ENCODE results near the gene KSR1. TPM values are rescaled to one million over a fixed set of nuclear protein-coding genes. Genes with fewer than 3 reads are reported as not detected.
"Not testable (repeated sequence)": the region's sequence is repeated elsewhere in the genome, so short reads cannot be mapped to it uniquely, and the experiment has no call there.

The KSR1 gene
- total RNA-seq, 1 donor from 2014 or later = 60.6 TPM

GRCh38 chr17:27654654-27655524 lies 198.6 kb downstream of the KSR1 start:
- Mint-ChIP-seq H3K4me3 (ENCODE audit: unreplicated experiment) (no peak overlapping the region), H3K9me3 (ENCODE audit: low read depth) (no peaks in the 10 kb centered on the region), H3K4me1 (ENCODE audit: low read depth) (no peaks in the 10 kb centered on the region), H3K36me3 (ENCODE audit: low read depth) (peaks cover 1% of the 10 kb centered on the region), H3K27me3 (ENCODE audit: low read depth) (peaks cover 9% of the 10 kb centered on the region), H3K27ac (ENCODE audit: unreplicated experiment) (no peak overlapping the region)
- peak; percentile 68 for DNase-seq (ENCODE audit: low spot score)
- TF ChIP-seq CTCF (IDR thresholded peaks at IDR 0.05) = peak; percentile 96

- H3K27ac Mint-ChIP-seq (ENCODE audit: unreplicated experiment) = not testable (repeated sequence)
These were observed 199.4 kb downstream of the KSR1 start for GRCh38 chr17:27655525-27656111.

GRCh38 chr17:27656620-27657019 lies 200.4 kb downstream of the KSR1 start:
- H3K9me3 Mint-ChIP-seq (ENCODE audit: low read depth); H3K4me3 Mint-ChIP-seq (ENCODE audit: unreplicated experiment); H3K27me3 Mint-ChIP-seq (ENCODE audit: low read depth); H3K36me3 Mint-ChIP-seq (ENCODE audit: low read depth); H3K27ac Mint-ChIP-seq (ENCODE audit: unreplicated experiment); H3K4me1 Mint-ChIP-seq (ENCODE audit: low read depth): not testable (repeated sequence)
- peak; percentile 41 for DNase-seq (ENCODE audit: low spot score)

More at GRCh38 chr17:27655525-27656111, 199.4 kb downstream of the KSR1 start:
- peak; percentile 59 for DNase-seq (ENCODE audit: low spot score)
- not testable (repeated sequence) for H3K27me3 Mint-ChIP-seq (ENCODE audit: low read depth); H3K9me3 Mint-ChIP-seq (ENCODE audit: low read depth); H3K4me3 Mint-ChIP-seq (ENCODE audit: unreplicated experiment); H3K4me1 Mint-ChIP-seq (ENCODE audit: low read depth); H3K36me3 Mint-ChIP-seq (ENCODE audit: low read depth)

GRCh38 chr17:27657620-27658019 lies 201.4 kb downstream of the KSR1 start:
- Mint-ChIP-seq H3K9me3 (ENCODE audit: low read depth) (no peaks in the 10 kb centered on the region), H3K27ac (ENCODE audit: unreplicated experiment) (no peak overlapping the region), H3K27me3 (ENCODE audit: low read depth) (peaks cover 18% of the 10 kb centered on the region), H3K36me3 (ENCODE audit: low read depth) (no peaks in the 10 kb centered on the region), H3K4me3 (ENCODE audit: unreplicated experiment) (no peak overlapping the region), H3K4me1 (ENCODE audit: low read depth) (no peaks in the 10 kb centered on the region)
- no peak for DNase-seq (ENCODE audit: low spot score)
- TF ChIP-seq CTCF (IDR thresholded peaks at IDR 0.05) = no peak

GRCh38 chr17:27659683-27660082 lies 203.4 kb downstream of the KSR1 start:
- H3K27ac Mint-ChIP-seq (ENCODE audit: unreplicated experiment) = no peak overlapping the region
- no peak overlapping the region for H3K4me3 Mint-ChIP-seq (ENCODE audit: unreplicated experiment)
- no peaks in the 10 kb centered on the region for H3K4me1 Mint-ChIP-seq (ENCODE audit: low read depth)
- H3K36me3 Mint-ChIP-seq (ENCODE audit: low read depth) = no peaks in the 10 kb centered on the region
- TF ChIP-seq CTCF (IDR thresholded peaks at IDR 0.05) = no peak
- H3K27me3 Mint-ChIP-seq (ENCODE audit: low read depth) = peaks cover 22% of the 10 kb centered on the region
- no peaks in the 10 kb centered on the region for H3K9me3 Mint-ChIP-seq (ENCODE audit: low read depth)
- peak; percentile 10 for DNase-seq (ENCODE audit: low spot score)

GRCh38 chr17:27660436-27660835 lies 204.2 kb downstream of the KSR1 start:
- Mint-ChIP-seq H3K36me3 (ENCODE audit: low read depth) (no peaks in the 10 kb centered on the region), H3K4me3 (ENCODE audit: unreplicated experiment) (no peak overlapping the region), H3K27me3 (ENCODE audit: low read depth) (peaks cover 20% of the 10 kb centered on the region), H3K4me1 (ENCODE audit: low read depth) (no peaks in the 10 kb centered on the region), H3K27ac (ENCODE audit: unreplicated experiment) (no peak overlapping the region), H3K9me3 (ENCODE audit: low read depth) (no peaks in the 10 kb centered on the region)
- DNase-seq (ENCODE audit: low spot score) = peak; percentile 78
- TF ChIP-seq CTCF (IDR thresholded peaks at IDR 0.05) = no peak
